GM23248 (cell line): Measurements from ENCODE around the gene LDLRAD4. TPM values are rescaled to one million over a fixed set of nuclear protein-coding genes. Genes with fewer than 3 reads are reported as not detected.
A peak's percentile ranks its signal among the peaks of the same experiment; 100 is the strongest.

ENCODE experiments used
- DNase-seq: peaks from one replicate; pipeline ENCODE4 v3.0.0-alpha.2; 2015
- H2AFZ ChIP-seq: fragments of 200-600 bp; sonication (generic); 2 replicates; pipeline ENCODE4 v1.6.1; 2016; ENCODE audit warnings: antibody characterized with exemption
- H3F3A ChIP-seq: fragments of 200-600 bp; sonication (generic); 2 replicates; pipeline ENCODE4 v1.6.1; 2016; ENCODE audit warnings: mild to moderate bottlenecking, antibody characterized with exemption, mixed run types; ENCODE audit not compliant: insufficient read depth
- H3K27ac ChIP-seq: fragments of 200-600 bp; sonication (generic); 2 replicates; pipeline ENCODE4 v1.5.1; 2016; ENCODE audit warnings: mild to moderate bottlenecking
- H3K27me3 ChIP-seq: fragments of 200-600 bp; sonication (generic); replicated peaks from 2 replicates; pipeline ENCODE4 v1.6.1; 2016; ENCODE audit warnings: mild to moderate bottlenecking; ENCODE audit not compliant: insufficient read depth
- H3K36me3 ChIP-seq: fragments of 200-600 bp; sonication (generic); 2 replicates; pipeline ENCODE4 v1.6.1; 2016; ENCODE audit warnings: low read depth, mild to moderate bottlenecking
- H3K4me1 ChIP-seq: fragments of 200-600 bp; sonication (generic); 2 replicates; pipeline ENCODE4 v1.6.1; 2016; ENCODE audit warnings: mild to moderate bottlenecking; ENCODE audit not compliant: insufficient read depth
- H3K4me2 ChIP-seq: fragments of 200-600 bp; sonication (generic); one replicate; pipeline ENCODE4 v1.6.1; 2016; ENCODE audit warnings: mild to moderate bottlenecking; ENCODE audit not compliant: unreplicated experiment
- H3K4me3 ChIP-seq: fragments of 200-600 bp; sonication (generic); 2 replicates; pipeline ENCODE4 v1.5.1; 2016; ENCODE audit warnings: mild to moderate bottlenecking
- H3K79me2 ChIP-seq: fragments of 200-600 bp; sonication (generic); 2 replicates; pipeline ENCODE4 v1.6.1; 2016; ENCODE audit warnings: mild to moderate bottlenecking; ENCODE audit not compliant: insufficient read depth
- H3K9ac ChIP-seq: fragments of 200-600 bp; sonication (generic); 2 replicates; pipeline ENCODE4 v1.6.1; 2016; ENCODE audit warnings: mild to moderate bottlenecking
- H3K9me2 ChIP-seq: fragments of 200-600 bp; sonication (generic); 2 replicates; pipeline ENCODE4 v1.6.1; 2016; ENCODE audit warnings: mixed run types, mild to moderate bottlenecking, moderate library complexity; ENCODE audit not compliant: insufficient read depth
- H3K9me3 ChIP-seq: fragments of 200-600 bp; sonication (generic); one replicate; pipeline ENCODE4 v1.6.1; 2017; ENCODE audit warnings: low read depth
- H4K20me1 ChIP-seq: fragments of 200-600 bp; sonication (generic); 2 replicates; pipeline ENCODE4 v1.6.0; 2016; ENCODE audit not compliant: insufficient read depth
- EZH2 ChIP-seq: fragments of 200-600 bp; sonication (generic); IDR thresholded peaks from 2 replicates; pipeline ENCODE4 v1.6.1; 2018; ENCODE audit warnings: antibody characterized with exemption, mild to moderate bottlenecking; ENCODE audit not compliant: insufficient read depth, poor library complexity, severe bottlenecking
- EZH2phosphoT487 ChIP-seq: fragments of 200-600 bp; sonication (generic); IDR thresholded peaks from 2 replicates; pipeline ENCODE4 v1.6.1; 2018; ENCODE audit warnings: antibody characterized with exemption, moderate library complexity, mild to moderate bottlenecking, low read depth; ENCODE audit not compliant: insufficient read depth
- WGBS, 2 experiments: methylation state at CpG; one replicate each; pipeline ENCODE4 v1.1.6; 2015 to 2017; ENCODE audit warnings: low lambda C conversion rate in 2 of 2, low coverage in 1 of 2; ENCODE audit errors: missing lambda C conversion rate in 2 of 2; 5-methylcytosine and 5-hydroxymethylcytosine counted together
- in situ Hi-C: fragments of 300-500 bp; cut with MboI; formaldehyde crosslinking; loops from 2 replicates; pipeline ENCODE4 v1.15.0; 2020
- polyA plus RNA-seq: library from polyadenylated mRNA; unstranded; fragments of >200 nt; fragmentation: Nextera tagmentation; extraction: Ambion mirVana; gene quantifications from 2 replicates; pipeline ENCODE4 v1.2.1, GENCODE V29; 2016
- total RNA-seq: library from RNA; depleted of rRNA; stranded (reverse); fragments of >200 nt; shearing (Covaris generic); gene quantifications from 2 replicates; pipeline ENCODE4 v1.2.3, GENCODE V29; 2014

Gene LDLRAD4
- total and polyA plus RNA-seq, 2 experiments from 2014 or later: not detected

DNA sequence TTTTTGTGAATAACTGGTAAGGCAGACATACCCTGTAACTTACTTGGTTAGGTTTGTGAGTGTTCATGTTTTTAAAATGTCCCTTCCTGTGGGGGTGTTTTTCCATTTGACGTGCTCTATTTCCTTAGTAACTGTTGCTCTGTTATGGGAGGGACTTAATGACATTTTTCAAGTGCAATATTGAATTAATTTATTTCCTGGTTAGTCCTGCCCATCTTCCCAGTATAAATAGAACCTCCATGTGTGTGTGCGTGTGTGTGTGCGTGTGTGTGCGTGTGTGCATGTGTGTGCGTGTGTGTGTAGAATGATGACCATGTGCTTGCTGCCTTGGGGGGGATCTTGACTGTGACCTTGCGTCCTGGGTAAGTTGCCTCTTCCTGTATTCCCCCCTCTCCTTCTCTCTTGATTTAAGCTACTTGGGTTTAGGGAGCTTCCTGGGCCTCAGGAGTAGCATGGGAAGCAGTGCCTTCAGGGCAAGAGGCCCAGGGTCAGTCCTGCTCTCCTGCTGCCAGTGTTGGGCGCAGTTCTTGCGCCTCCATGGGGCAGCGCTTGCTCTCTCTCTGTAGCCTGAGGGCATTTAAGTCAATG lies 163.9 kb downstream of the LDLRAD4 start:
- Histone ChIP-seq H4K20me1 (no peaks in the 10 kb centered on the region), H3K9ac (peak overlapping the region; percentile 89), H3F3A (no peaks in the 10 kb centered on the region), H3K9me3 (no peaks in the 10 kb centered on the region), H3K4me3 (peak overlapping the region; percentile 63), H3K36me3 (no peaks in the 10 kb centered on the region), H3K9me2 (no peaks in the 10 kb centered on the region), H3K79me2 (no peaks in the 10 kb centered on the region), H3K4me2 (peak overlapping the region; percentile 88), H3K4me1 (peaks cover 9% of the 10 kb centered on the region; the same call in 1 of the 2 replicates), H3K27me3 (no peaks in the 10 kb centered on the region), H2AFZ (peak overlapping the region; percentile 89), H3K27ac (peak overlapping the region; percentile 79)
- in situ Hi-C loops: no loop called here
- DNase-seq: peak; percentile 78
- 48 to 50% methylated on average over 9 of the region's 9 CpGs for WGBS, 2 experiments
- TF ChIP-seq EZH2phosphoT487 (no peak), EZH2 (no peak)

DNA sequence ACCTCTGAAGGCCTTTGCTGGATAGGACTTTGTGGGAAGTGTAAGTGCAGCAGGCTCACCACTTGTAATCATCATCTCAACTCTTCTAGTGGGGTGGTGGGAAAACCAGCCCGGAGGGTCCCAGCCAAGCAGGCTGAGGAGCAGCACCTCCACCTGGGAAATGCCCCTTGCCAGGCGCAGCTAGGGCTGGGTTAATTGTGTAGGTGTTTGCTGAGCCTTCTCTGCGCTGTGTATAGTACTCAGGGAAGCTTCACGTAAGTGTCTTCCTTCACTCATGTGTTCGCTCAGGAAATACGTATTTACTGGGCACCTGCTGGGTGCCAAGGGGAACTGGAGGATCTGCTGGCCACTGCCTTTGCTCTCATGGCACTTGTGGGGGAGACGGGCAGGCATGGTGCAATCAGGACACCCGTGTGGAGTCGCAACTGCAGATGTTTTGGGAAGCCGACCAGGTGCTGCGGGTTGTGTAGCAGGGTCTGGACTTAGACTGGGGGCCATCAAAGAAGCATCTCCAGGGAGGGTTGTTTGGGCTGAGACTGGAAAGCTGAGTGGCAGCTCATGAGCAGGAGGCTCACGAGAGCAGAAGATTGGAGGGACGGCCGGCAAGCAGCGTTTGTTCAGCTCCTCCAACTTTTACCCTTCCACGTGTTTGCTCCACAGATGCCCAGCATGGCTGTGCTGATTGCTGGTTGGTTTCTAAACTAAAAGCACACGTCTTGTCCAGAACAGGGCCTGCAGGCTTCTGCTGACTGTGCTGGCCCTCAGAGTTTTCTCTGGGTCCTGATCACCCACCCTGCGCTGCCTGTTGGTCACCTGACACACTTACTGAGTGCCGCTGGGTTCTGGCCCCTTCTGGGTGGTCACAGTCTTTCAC lies 164.6 kb downstream of the LDLRAD4 start:
- peak overlapping the region; percentile 89 for H3K9ac ChIP-seq
- in situ Hi-C loops: no loop called here

DNA sequence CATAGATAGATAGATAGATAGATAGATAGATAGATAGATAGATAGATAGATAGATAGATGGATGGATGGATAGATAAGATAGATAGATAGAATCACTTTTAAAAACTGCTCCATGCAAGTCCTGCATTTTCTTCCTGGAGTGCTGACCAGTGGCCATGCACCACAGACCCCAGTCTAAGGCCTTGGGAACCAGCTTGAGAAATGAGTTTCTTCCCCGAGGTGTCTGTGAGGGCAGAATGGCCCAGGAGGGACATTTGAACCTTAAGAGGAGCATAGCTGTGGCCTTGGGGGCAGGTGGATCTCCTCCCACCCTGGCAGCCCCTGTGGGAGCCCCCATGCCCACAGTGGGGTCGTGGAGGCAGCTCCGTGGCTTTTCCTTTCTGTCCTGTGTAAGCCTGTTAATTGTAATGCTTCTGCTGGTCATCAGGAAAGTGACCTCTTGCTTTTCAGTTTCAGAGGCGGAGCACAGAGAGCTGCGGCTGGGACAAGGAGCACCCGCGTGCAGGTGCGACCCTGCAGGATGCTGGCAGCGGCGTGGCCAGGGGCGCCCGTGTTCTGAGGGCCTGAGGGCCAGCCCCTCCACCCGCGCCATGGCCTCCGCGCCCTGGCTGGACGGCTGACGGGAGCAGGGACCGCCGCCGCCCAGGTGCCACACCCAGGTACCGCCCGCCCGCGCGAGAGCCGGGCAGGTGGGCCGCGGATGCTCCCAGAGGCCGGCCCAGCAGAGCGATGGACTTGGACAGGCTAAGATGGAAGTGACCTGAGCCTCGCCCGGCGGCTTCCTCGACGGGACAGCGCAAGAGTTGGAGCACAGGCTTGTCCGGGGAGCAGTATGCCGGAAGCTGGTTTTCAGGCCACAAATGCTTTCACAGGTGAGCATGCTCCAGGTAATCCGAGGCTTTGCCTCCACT lies 168.6 kb downstream of the LDLRAD4 start:
- no peaks in the 10 kb centered on the region for H3K9me2 ChIP-seq
- TF ChIP-seq EZH2phosphoT487: no peak
- TF ChIP-seq EZH2: no peak
- 93 to 97% methylated on average over 30 to 40 of the region's 40 CpGs for WGBS, 2 experiments
- H3K36me3 ChIP-seq: no peaks in the 10 kb centered on the region
- H3K9me3 ChIP-seq: no peaks in the 10 kb centered on the region
- in situ Hi-C loops: no loop called here
- no peak overlapping the region for H3K9ac ChIP-seq
- no peak overlapping the region for H2AFZ ChIP-seq
- no peak for DNase-seq
- no peak overlapping the region for H3K27ac ChIP-seq
- no peaks in the 10 kb centered on the region for H4K20me1 ChIP-seq
- H3K4me3 ChIP-seq: no peak overlapping the region
- H3K27me3 ChIP-seq: peaks cover 11% of the 10 kb centered on the region; the same call in 1 of the 2 replicates
- no peaks in the 10 kb centered on the region for H3K79me2 ChIP-seq
- H3F3A ChIP-seq: peaks cover 6% of the 10 kb centered on the region; the same call in 1 of the 2 replicates
- H3K4me2 ChIP-seq: no peak overlapping the region
- peaks cover 16% of the 10 kb centered on the region for H3K4me1 ChIP-seq

More for the DNA sequence above, 164.6 kb downstream of the LDLRAD4 start:
- Histone ChIP-seq H3K9me2 (no peaks in the 10 kb centered on the region), H3K4me2 (no peak overlapping the region), H3K27me3 (no peaks in the 10 kb centered on the region), H3K79me2 (no peaks in the 10 kb centered on the region), H3K36me3 (no peaks in the 10 kb centered on the region), H3K4me1 (peaks cover 14% of the 10 kb centered on the region), H3K27ac (peak overlapping the region; percentile 79), H3F3A (peaks cover 3% of the 10 kb centered on the region; the same call in 1 of the 2 replicates), H3K4me3 (no peak overlapping the region), H4K20me1 (no peaks in the 10 kb centered on the region), H3K9me3 (no peaks in the 10 kb centered on the region), H2AFZ (peak overlapping the region; percentile 89; the same call in 1 of the 2 replicates)
- TF ChIP-seq EZH2: no peak
- no peak for TF ChIP-seq EZH2phosphoT487
- WGBS, 2 experiments: 75 to 80% methylated on average over 19 of the region's 19 CpGs
- DNase-seq: no peak
